ENCODE measurements around the gene OSBPL6. TPM values are rescaled to one million over a fixed set of nuclear protein-coding genes. Genes with fewer than 3 reads are reported as not detected.

OSBPL6 gene
- total and polyA plus RNA-seq, 9 of the 15 experiments (the other 6 are each of a cell fraction or from before 2014, with no cell fraction given) = 3.4 to 12.7 (median 9.3) TPM

DNA sequence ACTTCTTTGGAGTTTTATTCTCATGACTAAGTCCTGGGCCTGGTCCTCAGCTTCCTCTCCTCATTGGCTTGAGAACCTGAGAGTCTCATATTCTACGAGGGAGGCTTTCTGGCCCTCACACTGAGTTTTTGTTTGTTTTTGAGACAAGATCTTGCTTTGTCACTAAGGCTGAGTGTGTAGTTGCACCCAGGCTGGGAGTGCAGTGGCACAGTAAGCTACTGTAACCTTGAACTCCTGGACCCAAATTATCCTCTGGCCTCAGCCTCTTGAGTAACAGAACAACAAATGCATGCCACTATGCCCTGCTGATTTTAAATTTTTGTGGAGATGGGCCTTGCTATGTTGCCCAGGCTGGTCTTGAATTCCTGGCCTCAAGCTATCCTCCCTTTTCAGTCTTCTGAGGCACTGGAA is 234.1 kb downstream of the OSBPL6 start (continued):
- TF ChIP-seq, protein P1, sequence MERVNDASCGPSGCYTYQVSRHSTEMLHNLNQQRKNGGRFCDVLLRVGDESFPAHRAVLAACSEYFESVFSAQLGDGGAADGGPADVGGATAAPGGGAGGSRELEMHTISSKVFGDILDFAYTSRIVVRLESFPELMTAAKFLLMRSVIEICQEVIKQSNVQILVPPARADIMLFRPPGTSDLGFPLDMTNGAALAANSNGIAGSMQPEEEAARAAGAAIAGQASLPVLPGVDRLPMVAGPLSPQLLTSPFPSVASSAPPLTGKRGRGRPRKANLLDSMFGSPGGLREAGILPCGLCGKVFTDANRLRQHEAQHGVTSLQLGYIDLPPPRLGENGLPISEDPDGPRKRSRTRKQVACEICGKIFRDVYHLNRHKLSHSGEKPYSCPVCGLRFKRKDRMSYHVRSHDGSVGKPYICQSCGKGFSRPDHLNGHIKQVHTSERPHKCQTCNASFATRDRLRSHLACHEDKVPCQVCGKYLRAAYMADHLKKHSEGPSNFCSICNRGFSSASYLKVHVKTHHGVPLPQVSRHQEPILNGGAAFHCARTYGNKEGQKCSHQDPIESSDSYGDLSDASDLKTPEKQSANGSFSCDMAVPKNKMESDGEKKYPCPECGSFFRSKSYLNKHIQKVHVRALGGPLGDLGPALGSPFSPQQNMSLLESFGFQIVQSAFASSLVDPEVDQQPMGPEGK (CRISPR knock-in tag; IDR thresholded peaks at IDR 0.05; ENCODE audit: borderline replicate concordance) = no peak
- no peak for TF ChIP-seq NEUROD1 (IDR thresholded peaks at IDR 0.05; ENCODE audit: borderline replicate concordance, low read depth, low read length, partially characterized antibody)
- no peak for TF ChIP-seq ZNF444 (CRISPR knock-in tag; IDR thresholded peaks at IDR 0.05)
- TF ChIP-seq L3MBTL2 (IDR thresholded peaks at IDR 0.05) = peak; percentile 56
- no peak for TF ChIP-seq CBFA2T2 (conservative IDR thresholded peaks at IDR 0.05)
- TF ChIP-seq, protein P2, sequence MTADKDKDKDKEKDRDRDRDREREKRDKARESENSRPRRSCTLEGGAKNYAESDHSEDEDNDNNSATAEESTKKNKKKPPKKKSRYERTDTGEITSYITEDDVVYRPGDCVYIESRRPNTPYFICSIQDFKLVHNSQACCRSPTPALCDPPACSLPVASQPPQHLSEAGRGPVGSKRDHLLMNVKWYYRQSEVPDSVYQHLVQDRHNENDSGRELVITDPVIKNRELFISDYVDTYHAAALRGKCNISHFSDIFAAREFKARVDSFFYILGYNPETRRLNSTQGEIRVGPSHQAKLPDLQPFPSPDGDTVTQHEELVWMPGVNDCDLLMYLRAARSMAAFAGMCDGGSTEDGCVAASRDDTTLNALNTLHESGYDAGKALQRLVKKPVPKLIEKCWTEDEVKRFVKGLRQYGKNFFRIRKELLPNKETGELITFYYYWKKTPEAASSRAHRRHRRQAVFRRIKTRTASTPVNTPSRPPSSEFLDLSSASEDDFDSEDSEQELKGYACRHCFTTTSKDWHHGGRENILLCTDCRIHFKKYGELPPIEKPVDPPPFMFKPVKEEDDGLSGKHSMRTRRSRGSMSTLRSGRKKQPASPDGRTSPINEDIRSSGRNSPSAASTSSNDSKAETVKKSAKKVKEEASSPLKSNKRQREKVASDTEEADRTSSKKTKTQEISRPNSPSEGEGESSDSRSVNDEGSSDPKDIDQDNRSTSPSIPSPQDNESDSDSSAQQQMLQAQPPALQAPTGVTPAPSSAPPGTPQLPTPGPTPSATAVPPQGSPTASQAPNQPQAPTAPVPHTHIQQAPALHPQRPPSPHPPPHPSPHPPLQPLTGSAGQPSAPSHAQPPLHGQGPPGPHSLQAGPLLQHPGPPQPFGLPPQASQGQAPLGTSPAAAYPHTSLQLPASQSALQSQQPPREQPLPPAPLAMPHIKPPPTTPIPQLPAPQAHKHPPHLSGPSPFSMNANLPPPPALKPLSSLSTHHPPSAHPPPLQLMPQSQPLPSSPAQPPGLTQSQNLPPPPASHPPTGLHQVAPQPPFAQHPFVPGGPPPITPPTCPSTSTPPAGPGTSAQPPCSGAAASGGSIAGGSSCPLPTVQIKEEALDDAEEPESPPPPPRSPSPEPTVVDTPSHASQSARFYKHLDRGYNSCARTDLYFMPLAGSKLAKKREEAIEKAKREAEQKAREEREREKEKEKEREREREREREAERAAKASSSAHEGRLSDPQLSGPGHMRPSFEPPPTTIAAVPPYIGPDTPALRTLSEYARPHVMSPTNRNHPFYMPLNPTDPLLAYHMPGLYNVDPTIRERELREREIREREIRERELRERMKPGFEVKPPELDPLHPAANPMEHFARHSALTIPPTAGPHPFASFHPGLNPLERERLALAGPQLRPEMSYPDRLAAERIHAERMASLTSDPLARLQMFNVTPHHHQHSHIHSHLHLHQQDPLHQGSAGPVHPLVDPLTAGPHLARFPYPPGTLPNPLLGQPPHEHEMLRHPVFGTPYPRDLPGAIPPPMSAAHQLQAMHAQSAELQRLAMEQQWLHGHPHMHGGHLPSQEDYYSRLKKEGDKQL (CRISPR knock-in tag; IDR thresholded peaks at IDR 0.05; ENCODE audit: borderline replicate concordance) = no peak
- peak in 1 of 2 experiments; percentile 81; a peak in 2 of 4 replicates for TF ChIP-seq FOXA3 (CRISPR knock-in tag; conservative IDR thresholded peaks at IDR 0.05 in 1 of 2, IDR thresholded peaks at IDR 0.05 in 1 of 2)
- no peak for TF ChIP-seq ZNF695 (CRISPR knock-in tag; IDR thresholded peaks at IDR 0.05)
- TF ChIP-seq POLR2A (conservative IDR thresholded peaks at IDR 0.05) = no peak
- no peak for TF ChIP-seq SAFB (IDR thresholded peaks at IDR 0.05; ENCODE audit: borderline replicate concordance, low read depth, low read length)
- no peak for TF ChIP-seq HDAC8 (tag; IDR thresholded peaks at IDR 0.05)
- TF ChIP-seq SIN3A (IDR thresholded peaks at IDR 0.05; ENCODE audit: borderline replicate concordance in 2 of 2, control insufficient read depth in 1 of 2, low read depth in 2 of 2, low read length in 2 of 2) = no peak
- TF ChIP-seq ZKSCAN3 (CRISPR knock-in tag; IDR thresholded peaks at IDR 0.05) = no peak
- TF ChIP-seq LCOR (CRISPR knock-in tag; IDR thresholded peaks at IDR 0.05) = no peak
- TF ChIP-seq, protein P3, sequence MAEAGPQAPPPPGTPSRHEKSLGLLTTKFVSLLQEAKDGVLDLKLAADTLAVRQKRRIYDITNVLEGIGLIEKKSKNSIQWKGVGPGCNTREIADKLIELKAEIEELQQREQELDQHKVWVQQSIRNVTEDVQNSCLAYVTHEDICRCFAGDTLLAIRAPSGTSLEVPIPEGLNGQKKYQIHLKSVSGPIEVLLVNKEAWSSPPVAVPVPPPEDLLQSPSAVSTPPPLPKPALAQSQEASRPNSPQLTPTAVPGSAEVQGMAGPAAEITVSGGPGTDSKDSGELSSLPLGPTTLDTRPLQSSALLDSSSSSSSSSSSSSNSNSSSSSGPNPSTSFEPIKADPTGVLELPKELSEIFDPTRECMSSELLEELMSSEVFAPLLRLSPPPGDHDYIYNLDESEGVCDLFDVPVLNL (CRISPR knock-in tag; IDR thresholded peaks at IDR 0.05; ENCODE audit: low read depth) = no peak
- TF ChIP-seq ARNT (IDR thresholded peaks at IDR 0.05) = no peak
- TF ChIP-seq, protein P4, sequence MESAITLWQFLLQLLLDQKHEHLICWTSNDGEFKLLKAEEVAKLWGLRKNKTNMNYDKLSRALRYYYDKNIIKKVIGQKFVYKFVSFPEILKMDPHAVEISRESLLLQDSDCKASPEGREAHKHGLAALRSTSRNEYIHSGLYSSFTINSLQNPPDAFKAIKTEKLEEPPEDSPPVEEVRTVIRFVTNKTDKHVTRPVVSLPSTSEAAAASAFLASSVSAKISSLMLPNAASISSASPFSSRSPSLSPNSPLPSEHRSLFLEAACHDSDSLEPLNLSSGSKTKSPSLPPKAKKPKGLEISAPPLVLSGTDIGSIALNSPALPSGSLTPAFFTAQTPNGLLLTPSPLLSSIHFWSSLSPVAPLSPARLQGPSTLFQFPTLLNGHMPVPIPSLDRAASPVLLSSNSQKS (CRISPR knock-in tag; IDR thresholded peaks at IDR 0.05) = no peak
- no peak for TF ChIP-seq STAT5B (CRISPR knock-in tag; IDR thresholded peaks at IDR 0.05)
- TF ChIP-seq NFXL1 (CRISPR knock-in tag; IDR thresholded peaks at IDR 0.05) = no peak
- TF ChIP-seq RBM25 (IDR thresholded peaks at IDR 0.05; ENCODE audit: low read depth, low read length, severe bottlenecking) = no peak
